NCI-H1694 treated with DMSO at 0.1 percent for 48 hours (cell line): ENCODE measurements around the gene DUSP15.
"Not testable (repeated sequence)": the region's sequence is repeated elsewhere in the genome, so short reads cannot be mapped to it uniquely, and the experiment has no call there.

Experiments used
- DNase-seq: peaks from one replicate; lab custom pipeline; 2025; lab: John Stamatoyannopoulos, UW

DUSP15 gene

DNA sequence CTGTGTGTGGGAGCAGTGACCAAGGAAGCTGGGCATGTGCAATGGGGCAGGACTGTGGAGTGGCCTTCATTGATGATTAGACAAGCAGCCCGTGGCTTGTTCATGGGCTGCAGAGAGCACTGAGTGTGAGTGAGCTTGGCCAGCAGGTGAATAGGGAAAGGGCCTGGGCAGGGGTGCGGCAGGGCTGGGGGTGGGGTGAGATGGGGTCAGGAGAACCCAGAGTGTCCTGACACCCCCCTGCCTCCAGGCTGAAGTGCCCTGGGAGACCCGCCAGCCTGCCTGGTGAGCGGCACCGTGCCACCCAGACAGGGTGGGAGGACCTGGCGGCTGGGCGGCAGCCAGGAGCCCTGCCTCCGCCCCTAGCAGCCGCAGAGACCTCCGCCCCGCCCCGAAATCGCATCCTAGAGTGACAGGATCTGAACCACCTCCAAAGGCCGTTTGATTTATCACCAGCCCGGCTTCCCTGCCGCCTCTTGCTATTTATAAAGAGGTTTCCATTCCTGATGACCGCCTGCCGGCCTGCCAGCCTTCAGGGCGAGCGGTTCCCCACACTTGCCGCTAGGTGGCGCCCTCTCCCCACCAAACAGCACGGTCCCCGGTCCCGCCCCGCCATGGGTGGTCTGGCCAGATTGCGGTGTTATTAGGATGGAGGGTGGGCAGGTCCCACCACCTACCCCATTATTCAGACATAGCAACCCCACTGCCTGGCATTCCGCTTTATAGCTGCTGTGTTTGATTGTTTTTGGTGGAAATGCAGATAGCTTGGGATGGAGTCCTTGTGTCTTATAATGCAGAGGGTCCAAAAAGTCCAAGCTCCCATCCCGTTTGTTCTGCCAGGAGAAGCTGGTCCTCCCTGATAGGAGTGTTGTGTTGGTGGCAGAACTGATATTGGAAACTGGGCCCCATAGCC lies 47.7 kb downstream of the DUSP15 start:
- DNase-seq = peak; percentile 90

DNA sequence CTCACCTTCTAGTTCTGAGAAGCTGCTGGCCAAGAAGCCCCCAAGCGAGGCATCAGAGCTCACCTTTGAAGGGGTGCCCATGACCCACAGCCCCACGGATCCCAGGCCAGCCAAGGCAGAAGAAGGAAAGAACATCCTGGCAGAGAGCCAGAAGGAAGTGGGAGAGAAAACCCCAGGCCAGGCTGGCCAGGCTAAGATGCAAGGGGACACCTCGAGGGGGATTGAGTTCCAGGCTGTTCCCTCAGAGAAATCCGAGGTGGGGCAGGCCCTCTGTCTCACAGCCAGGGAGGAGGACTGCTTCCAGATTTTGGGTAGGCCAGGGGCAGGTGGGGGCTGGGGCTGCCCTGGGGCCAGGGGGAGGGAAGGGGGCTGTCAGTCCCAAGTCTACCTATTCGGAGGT lies 48.9 kb downstream of the DUSP15 start:
- DNase-seq = no peak

DNA sequence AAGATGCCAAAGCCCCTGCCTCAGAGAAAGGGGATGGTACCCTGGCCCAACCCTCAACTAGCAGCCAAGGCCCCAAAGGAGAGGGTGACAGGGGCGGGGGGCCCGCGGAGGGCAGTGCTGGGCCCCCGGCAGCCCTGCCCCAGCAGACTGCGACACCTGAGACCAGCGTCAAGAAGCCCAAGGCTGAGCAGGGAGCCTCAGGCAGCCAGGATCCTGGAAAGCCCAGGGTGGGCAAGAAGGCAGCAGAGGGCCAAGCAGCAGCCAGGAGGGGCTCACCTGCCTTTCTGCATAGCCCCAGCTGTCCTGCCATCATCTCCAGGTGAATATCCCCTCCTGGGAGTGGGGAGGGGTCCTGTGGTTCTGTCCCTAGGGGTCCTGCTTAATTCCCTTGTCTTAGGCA lies 50.1 kb downstream of the DUSP15 start:
- DNase-seq = no peak

DNA sequence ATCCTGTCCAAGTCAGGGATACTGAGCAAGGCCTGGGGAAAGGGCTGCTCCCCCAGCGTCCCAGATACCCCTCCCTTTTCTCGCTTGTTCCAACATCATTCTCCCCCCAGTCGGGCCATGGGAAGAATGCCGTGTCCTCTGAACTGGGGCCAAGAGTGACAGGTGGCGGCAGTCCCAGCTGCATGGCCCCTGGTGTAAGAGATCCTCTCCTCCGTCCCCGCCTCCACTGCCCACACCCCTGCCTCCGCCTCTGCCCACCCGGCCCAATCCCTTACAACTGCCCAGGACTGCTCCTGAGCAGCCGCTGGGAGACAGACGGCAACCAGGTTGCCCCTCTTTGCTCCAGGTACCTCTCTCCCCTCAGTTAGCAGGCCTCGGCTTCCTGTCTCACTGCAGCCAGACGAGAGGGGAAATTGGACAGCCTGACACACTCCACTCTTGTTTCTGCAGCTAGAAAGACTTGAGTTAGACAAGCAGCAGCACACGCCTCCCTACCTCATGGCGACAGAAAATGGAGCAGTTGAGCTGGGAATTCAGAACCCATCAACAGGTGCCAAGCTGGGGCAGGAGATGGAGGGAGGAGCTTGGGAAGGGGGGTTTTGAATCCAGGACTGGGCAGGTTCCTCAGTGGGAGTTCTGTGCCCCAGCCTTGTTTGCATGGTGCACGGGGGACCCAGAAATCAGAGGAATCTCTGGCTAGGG lies 51.1 kb downstream of the DUSP15 start, which contains the start of gene MYLK2:
MYLK2 (plus strand) TSS at position 274 of the 702 bp plus-strand sequence; CDS start at position 499, 225 bp downstream.
- peak; percentile 46 for DNase-seq

DNA sequence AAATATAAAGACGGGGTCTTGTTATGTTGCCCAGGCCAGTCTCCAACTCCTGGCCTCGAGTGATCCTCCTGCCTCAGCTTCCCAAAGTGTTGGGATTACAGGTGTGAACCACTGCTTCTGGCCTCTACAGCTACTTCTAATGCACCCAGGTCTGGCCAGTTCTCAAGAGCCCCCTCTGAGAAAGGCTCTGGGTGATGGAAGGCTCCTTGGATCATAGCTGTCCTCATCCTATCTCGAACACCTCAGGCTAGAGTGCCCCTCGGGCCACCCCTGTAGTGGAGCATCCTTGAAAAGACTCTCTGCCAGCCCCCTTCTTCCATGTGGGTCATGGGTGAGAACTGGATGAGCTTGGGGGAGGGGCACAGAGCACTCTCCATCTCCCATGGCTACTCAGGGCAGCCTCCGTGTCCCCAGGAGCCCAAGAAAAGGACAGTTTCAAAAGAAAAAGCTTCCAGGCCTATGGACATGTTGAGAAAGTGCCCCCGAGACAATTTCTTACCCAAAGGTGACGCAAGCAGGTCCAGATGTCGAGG lies 51.9 kb downstream of the DUSP15 start:
- no peak for DNase-seq

DNA sequence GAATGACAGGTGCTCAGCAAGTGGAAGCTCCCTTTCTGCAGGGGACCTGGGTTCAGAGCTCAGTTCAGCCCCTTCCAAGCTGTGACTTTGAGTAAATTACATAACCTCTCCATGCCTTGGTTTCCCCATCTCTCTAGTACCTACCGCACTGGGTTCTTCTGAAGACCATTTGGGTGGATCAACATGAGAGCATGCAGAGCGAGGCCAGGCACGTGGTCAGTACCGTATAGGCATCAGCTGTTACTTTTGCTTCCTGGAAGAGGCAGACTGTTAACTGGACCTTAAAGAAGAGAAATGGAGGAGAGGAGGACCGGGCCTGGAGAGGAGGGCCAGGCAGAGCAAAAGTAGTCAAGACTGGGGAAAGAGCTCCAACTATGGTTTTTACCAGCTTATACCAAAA lies 52.9 kb downstream of the DUSP15 start:
- no peak for DNase-seq

DNA sequence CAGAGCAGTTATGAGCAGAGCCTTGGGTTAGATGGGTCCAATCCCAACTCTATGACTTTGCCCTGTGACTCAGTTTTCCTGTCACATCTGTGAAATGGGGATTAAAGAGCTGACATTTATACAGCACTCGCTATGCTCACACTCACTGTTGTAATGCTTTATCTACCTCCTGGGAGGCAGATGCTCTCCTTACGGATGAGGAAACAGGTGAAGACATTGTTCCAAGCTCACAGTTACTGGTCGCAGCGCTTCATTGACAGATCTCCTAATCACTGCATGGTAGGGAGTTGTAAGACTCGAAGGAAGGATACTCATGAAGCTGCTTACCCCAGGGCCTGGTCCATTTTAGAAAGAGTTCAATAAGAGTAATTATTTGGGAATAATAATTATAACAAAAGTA lies 54.1 kb downstream of the DUSP15 start:
- DNase-seq = peak; percentile 52

DNA sequence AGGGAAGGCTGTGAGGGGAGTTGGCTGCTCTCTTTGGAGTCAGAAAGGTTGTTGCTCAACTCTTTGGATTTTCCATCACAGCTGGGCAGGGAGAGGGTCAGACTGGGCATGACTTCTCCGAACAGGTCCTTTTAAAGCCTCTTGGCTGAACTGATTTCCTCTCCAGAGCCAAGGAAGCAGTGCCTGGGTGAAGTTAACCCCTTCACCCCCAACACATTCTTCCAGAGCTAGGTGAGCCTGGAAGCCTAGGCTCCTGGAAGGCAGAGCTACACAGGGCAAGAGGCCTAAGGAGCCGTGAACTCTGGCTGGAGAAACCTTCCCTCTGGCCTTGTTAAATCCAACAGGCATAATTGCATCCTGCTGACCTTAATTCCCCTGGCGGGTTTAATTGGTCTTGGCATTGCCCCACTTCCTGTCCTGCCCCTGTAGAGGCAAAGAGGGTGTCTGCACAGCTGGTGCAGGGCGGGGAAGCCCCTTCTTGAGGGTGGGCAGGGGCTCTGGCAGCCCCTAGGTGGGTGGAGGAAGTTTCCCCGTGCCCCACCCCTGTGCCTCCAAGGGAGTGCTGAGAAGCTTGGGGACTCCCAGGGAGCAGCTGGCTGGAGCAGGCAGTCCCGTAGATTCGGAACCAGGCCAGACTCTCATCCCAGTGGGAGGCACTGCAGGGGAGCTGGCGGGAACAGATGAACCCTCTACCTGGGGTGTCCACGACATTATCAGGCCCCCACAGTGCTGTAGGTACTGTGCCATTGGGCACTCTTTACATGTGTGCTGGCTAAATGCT lies 54.7 kb downstream of the DUSP15 start:
- no peak for DNase-seq

DNA sequence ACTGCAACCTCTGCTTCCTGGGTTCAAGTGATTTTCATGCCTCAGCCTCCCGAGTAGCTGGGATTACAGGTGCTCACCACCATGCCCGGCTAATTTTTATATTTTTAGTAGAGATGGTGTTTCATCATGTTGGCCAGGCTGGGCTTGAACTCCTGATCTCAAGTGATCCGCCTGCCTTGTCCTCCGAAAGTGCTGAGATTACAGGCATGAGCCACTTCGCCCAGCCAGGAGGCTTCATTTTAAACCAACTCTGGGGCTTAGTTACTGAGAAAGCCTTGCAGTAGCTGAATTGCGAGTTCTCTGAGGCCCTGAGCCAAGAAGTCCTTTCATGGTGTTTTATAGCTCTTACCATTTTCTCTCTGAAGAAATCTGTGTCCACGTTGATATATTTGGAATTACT lies 56.2 kb downstream of the DUSP15 start:
- DNase-seq = not testable (repeated sequence)

DNA sequence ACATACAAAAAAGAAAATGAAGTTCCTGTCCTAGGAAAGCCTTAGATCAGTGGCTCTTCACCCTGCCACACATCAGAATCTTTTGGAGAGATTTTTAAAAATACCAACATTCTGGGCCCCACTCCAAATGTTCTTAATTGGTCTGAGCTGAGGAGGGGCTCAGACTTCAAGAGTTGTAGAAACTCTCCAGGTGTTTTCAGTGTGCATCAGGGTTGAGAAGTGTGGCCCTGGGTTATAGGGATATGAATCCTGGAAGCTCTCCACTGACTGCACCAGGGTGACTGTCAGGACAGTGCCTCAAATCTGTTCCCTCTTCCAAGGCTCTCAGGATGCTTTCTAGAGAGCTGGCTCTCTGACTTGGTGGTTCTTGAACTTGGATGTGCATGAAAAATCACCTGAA lies 56.7 kb downstream of the DUSP15 start:
- no peak for DNase-seq

DNA sequence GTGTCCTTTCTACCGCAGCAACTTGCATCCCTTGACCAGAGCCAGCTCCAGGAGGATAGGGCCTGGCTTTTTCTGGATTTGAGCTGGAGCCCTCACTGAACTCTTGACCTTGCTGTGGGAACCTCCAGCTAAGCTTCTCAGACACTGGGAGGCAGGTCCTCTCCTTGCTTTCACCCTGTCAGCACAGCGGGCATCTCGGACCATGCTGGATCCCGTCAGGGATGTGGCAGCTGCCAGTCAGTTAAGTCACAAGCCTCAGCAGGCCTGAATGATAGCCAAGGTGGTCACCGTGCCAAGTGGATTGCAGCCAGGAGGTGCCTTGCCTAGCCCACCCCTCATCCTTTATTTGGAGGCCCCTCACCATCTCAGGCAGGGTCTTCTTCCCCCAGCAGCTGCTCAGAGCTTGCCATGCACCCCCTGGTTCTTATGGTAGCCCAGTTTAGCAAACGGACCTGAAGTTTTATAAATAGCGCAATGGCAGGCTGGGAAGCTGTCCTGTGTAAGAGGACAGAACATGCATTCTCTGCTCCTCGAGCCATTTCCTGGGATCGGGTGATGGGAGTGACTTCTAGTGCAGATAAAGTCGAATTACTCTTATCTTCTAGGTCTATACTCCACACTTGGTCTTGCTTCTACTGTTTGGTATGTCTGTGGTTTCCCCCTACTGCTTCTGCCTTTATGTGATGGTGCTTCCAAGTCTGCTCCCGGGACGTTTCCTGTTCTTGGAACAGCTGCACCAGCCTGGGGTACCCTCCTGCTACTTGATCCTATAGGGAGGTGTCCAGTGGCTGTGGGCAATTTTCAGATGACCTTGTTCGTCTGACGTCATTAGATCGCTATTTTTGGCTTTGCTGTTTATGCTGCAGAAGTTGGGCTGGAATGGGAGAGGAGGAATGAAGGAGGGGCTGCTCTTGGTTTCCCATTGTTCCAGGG lies 58.3 kb downstream of the DUSP15 start:
- peak; percentile 31 for DNase-seq

DNA sequence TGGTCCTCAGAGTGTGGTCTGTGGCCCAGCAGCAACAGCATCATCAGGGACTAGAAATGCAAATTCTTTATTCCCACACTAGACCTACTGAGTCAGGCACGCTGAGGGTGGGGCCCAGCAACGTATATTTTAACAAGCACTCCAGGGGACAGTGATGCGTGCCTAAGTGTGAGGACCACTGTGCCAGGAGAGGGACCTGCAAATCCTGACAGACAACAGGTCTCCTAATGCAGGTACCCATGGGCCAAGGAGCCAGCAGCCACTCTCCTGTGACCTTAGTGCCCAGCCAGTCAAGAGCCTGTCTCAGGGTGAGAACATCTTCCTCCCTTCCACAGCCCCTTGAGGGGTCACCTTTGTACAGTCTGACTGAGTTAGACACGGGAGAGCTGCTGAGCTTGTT lies 59.1 kb downstream of the DUSP15 start:
- no peak for DNase-seq
